ENCODE data around the gene MRPL40. TPM values are rescaled to one million over a fixed set of nuclear protein-coding genes. Genes with fewer than 3 reads are reported as not detected.
A peak's percentile ranks its signal among the peaks of the same experiment; 100 is the strongest.

MRPL40 gene
- total and polyA plus RNA-seq, 2 of the 13 experiments (the other 11 are each of a cell fraction or from before 2014, with no cell fraction given): 42.7 to 79.7 TPM

DNA sequence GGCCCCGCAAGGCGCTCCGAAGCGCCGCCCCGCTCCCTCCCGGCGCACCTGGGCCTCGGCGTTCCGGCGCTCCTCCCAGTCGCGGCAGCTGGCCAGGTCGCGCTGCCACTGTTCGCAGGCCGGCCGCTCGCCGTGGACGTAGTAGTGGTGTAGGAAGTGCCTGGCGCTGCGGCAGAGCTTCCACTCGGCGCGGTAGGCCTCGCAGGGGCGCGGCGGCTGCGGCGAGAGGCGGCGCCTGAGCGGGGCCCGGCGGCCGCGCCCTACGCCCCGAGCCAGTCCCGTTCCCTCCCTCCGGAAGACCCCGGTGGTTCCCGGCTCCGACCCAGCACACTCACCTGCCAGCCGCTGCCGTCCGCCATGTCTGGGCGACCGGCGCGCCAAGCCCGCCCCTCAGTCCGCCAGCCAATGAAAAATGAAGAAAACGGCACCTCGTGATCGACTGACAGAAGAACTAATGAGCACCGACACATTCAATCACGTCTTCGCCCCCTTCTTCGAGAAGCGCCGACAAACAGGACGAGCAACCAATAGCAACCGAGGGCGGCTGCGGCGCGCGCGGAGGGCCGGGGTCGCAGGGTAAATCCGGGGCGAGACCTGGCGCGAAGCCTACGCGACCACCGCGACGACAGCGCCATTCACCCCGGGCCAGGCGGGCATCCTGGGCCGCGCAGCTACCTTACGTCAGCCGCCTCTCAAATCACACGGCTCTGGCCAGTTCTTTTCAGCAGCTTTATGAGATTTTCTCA lies 15.2 kb downstream of the MRPL40 start, which contains the start of gene C22orf39 (continued):
- TF ChIP-seq, protein P1, sequence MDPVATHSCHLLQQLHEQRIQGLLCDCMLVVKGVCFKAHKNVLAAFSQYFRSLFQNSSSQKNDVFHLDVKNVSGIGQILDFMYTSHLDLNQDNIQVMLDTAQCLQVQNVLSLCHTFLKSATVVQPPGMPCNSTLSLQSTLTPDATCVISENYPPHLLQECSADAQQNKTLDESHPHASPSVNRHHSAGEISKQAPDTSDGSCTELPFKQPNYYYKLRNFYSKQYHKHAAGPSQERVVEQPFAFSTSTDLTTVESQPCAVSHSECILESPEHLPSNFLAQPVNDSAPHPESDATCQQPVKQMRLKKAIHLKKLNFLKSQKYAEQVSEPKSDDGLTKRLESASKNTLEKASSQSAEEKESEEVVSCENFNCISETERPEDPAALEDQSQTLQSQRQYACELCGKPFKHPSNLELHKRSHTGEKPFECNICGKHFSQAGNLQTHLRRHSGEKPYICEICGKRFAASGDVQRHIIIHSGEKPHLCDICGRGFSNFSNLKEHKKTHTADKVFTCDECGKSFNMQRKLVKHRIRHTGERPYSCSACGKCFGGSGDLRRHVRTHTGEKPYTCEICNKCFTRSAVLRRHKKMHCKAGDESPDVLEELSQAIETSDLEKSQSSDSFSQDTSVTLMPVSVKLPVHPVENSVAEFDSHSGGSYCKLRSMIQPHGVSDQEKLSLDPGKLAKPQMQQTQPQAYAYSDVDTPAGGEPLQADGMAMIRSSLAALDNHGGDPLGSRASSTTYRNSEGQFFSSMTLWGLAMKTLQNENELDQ (CRISPR knock-in tag; IDR thresholded peaks at IDR 0.05; ENCODE audit: borderline replicate concordance): no peak
- TF ChIP-seq ZNF7 (CRISPR knock-in tag; IDR thresholded peaks at IDR 0.05): no peak
- TF ChIP-seq, protein P2, sequence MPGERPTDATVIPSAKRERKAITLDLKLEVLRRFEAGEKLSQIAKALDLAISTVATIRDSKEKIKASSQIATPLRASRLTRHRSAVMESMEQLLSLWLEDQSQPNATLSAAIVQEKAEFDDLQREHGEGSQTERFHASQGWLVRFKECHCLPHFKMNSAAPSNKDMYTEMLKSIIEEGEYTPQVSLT (CRISPR knock-in tag; IDR thresholded peaks at IDR 0.05; ENCODE audit: borderline replicate concordance, low read depth): no peak
- TF ChIP-seq ZNF382 (CRISPR knock-in tag; IDR thresholded peaks at IDR 0.05; ENCODE audit: borderline replicate concordance): no peak
- no peak for TF ChIP-seq ZBTB21 (CRISPR knock-in tag; IDR thresholded peaks at IDR 0.05)
- TF ChIP-seq ZNF207 (IDR thresholded peaks at IDR 0.05; ENCODE audit: borderline replicate concordance): no peak
- no peak for TF ChIP-seq NFIC (IDR thresholded peaks at IDR 0.05; ENCODE audit: low read length)
- no peak; the same call in 1 of the 2 replicates for TF ChIP-seq ZNF232 (CRISPR knock-in tag; IDR thresholded peaks at IDR 0.05; ENCODE audit: borderline replicate concordance)
- TF ChIP-seq, protein P3, sequence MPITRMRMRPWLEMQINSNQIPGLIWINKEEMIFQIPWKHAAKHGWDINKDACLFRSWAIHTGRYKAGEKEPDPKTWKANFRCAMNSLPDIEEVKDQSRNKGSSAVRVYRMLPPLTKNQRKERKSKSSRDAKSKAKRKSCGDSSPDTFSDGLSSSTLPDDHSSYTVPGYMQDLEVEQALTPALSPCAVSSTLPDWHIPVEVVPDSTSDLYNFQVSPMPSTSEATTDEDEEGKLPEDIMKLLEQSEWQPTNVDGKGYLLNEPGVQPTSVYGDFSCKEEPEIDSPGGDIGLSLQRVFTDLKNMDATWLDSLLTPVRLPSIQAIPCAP (CRISPR knock-in tag; IDR thresholded peaks at IDR 0.05; ENCODE audit: low read depth): no peak
- no peak for TF ChIP-seq PAWR (CRISPR knock-in tag; IDR thresholded peaks at IDR 0.05; ENCODE audit: borderline replicate concordance)
- no peak for TF ChIP-seq MAFF (IDR thresholded peaks at IDR 0.05; ENCODE audit: low read depth, low read length)
- no peak for TF ChIP-seq SP140L (CRISPR knock-in tag; IDR thresholded peaks at IDR 0.05; ENCODE audit: borderline replicate concordance)
- no peak; the same call in 1 of the 2 replicates for TF ChIP-seq FOXC1 (CRISPR knock-in tag; IDR thresholded peaks at IDR 0.05; ENCODE audit: borderline replicate concordance)
- peak; percentile 18; the same call in 1 of the 2 replicates for TF ChIP-seq ZFP37 (CRISPR knock-in tag; IDR thresholded peaks at IDR 0.05; ENCODE audit: borderline replicate concordance)
- no peak for TF ChIP-seq NFE2L1 (CRISPR knock-in tag; IDR thresholded peaks at IDR 0.05; ENCODE audit: borderline replicate concordance)
- no peak for TF ChIP-seq HOXA7 (CRISPR knock-in tag; IDR thresholded peaks at IDR 0.05)
- TF ChIP-seq, protein P4, sequence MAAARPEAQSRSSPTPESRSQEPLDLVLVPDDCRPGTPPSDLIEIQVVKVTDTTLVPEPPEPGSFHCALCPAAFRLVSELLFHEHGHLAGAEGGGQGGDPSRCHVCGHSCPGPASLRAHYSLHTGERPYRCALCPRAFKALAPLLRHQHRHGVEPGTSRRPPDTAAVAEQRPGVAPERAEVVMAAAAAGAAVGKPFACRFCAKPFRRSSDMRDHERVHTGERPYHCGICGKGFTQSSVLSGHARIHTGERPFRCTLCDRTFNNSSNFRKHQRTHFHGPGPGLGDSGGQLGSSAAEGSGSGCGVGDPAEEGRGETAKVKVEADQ (CRISPR knock-in tag; IDR thresholded peaks at IDR 0.05; ENCODE audit: borderline replicate concordance): no peak
- no peak for TF ChIP-seq SYNCRIP (IDR thresholded peaks at IDR 0.05; ENCODE audit: insufficient read depth, low read depth, low read length)
- TF ChIP-seq ZNF83 (CRISPR knock-in tag; IDR thresholded peaks at IDR 0.05; ENCODE audit: borderline replicate concordance): no peak
- no peak for TF ChIP-seq ZNF17 (CRISPR knock-in tag; IDR thresholded peaks at IDR 0.05)
- TF ChIP-seq ZNF552 (CRISPR knock-in tag; IDR thresholded peaks at IDR 0.05; ENCODE audit: borderline replicate concordance): 0 out of 2 replicates have a peak, but pooled peaks have one; percentile 65
- TF ChIP-seq KDM5A (IDR thresholded peaks at IDR 0.05; ENCODE audit: borderline replicate concordance, low read length): peak; percentile 54; the same call in 1 of the 2 replicates
- TF ChIP-seq, protein P5, sequence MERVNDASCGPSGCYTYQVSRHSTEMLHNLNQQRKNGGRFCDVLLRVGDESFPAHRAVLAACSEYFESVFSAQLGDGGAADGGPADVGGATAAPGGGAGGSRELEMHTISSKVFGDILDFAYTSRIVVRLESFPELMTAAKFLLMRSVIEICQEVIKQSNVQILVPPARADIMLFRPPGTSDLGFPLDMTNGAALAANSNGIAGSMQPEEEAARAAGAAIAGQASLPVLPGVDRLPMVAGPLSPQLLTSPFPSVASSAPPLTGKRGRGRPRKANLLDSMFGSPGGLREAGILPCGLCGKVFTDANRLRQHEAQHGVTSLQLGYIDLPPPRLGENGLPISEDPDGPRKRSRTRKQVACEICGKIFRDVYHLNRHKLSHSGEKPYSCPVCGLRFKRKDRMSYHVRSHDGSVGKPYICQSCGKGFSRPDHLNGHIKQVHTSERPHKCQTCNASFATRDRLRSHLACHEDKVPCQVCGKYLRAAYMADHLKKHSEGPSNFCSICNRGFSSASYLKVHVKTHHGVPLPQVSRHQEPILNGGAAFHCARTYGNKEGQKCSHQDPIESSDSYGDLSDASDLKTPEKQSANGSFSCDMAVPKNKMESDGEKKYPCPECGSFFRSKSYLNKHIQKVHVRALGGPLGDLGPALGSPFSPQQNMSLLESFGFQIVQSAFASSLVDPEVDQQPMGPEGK (CRISPR knock-in tag; IDR thresholded peaks at IDR 0.05): no peak
